SK-N-SH (cell line): ENCODE measurements around the gene ANKS6. TPM values are rescaled to one million over a fixed set of nuclear protein-coding genes. Genes with fewer than 3 reads are reported as not detected.

ENCODE experiments used
- CTCF ChIA-PET: fragments of 300-600, 350-600 bp; formaldehyde crosslinking; extraction: SDS; loops from one replicate; lab custom pipeline; 2021; lab: Yijun Ruan, JAX
- POLR2A ChIA-PET: fragments of 350-600 bp; sonication (Branson Sonifier 250); formaldehyde crosslinking; extraction: SDS; loops from one replicate; lab custom pipeline; 2020; ENCODE audit warnings: antibody characterized with exemption, inconsistent platforms; lab: Yijun Ruan, JAX
- DNase-seq: peaks from one replicate; pipeline ENCODE4 v3.0.0; 2012
- H2AFZ ChIP-seq: fragments of 200-600 bp; sonication (generic); 2 replicates; pipeline ENCODE4 v1.8.1; 2016; ENCODE audit warnings: antibody characterized with exemption, mild to moderate bottlenecking, low read depth
- H3F3A ChIP-seq: fragments of 200-600 bp; sonication (generic); replicated peaks from 2 replicates; pipeline ENCODE3; 2016; ENCODE audit warnings: antibody characterized with exemption, mild to moderate bottlenecking; ENCODE audit not compliant: insufficient read depth
- H3K27ac ChIP-seq, 2 experiments: fragments of 200-500 bp in 1 of 2; fragments of 200-600 bp in 1 of 2; sonication (Bioruptor generic) in 1 of 2; sonication (generic), shearing (Covaris generic) in 1 of 2; 2 replicates each; pipeline versions ENCODE4 v1.5.1 to v1.6.1; 2014 to 2016; ENCODE audit warnings: low read depth in 2 of 2, inconsistent platforms in 1 of 2, low read length in 1 of 2, mild to moderate bottlenecking in 1 of 2, mixed read lengths in 1 of 2
- H3K27me3 ChIP-seq: fragments of 200-600 bp; sonication (generic), shearing (Covaris generic); 2 replicates; pipeline ENCODE4 v1.6.1; 2016; ENCODE audit warnings: mixed run types; ENCODE audit not compliant: insufficient read depth
- H3K36me3 ChIP-seq, 2 experiments: fragments of 200-500 bp in 1 of 2; fragments of 200-600 bp in 1 of 2; sonication (Bioruptor generic) in 1 of 2; sonication (generic) in 1 of 2; replicated peaks in 1 of 2; 2 replicates each; pipeline versions ENCODE3 to v1.5.1; 2014 to 2016; ENCODE audit warnings: low read length in 1 of 2, mild to moderate bottlenecking in 1 of 2; ENCODE audit not compliant: insufficient read depth in 2 of 2, control insufficient read depth in 1 of 2
- H3K4me1 ChIP-seq, 2 experiments: fragments of 200-500 bp in 1 of 2; fragments of 200-600 bp in 1 of 2; sonication (Bioruptor generic) in 1 of 2; sonication (generic), shearing (Covaris generic) in 1 of 2; 2 replicates each; pipeline versions ENCODE4 v1.5.1 to v1.6.1; 2014 to 2016; ENCODE audit warnings: low read depth in 1 of 2, low read length in 1 of 2, mixed run types in 1 of 2; ENCODE audit not compliant: insufficient read depth in 2 of 2, control insufficient read depth in 1 of 2
- H3K4me2 ChIP-seq: fragments of 200-600 bp; sonication (generic), shearing (Covaris generic); 2 replicates; pipeline ENCODE4 v1.6.1; 2017; ENCODE audit warnings: mixed run types
- H3K4me3 ChIP-seq, 2 experiments: fragments of 200-500 bp in 1 of 2; fragments of 200-600 bp in 1 of 2; sonication (Bioruptor generic) in 1 of 2; sonication (generic), shearing (Covaris generic) in 1 of 2; 2 replicates each; pipeline versions ENCODE4 v1.5.1 to v1.8.1; 2014 to 2016; ENCODE audit warnings: low read depth in 2 of 2, inconsistent platforms in 1 of 2, low read length in 1 of 2, mild to moderate bottlenecking in 1 of 2, mixed read lengths in 1 of 2, moderate library complexity in 1 of 2
- H3K79me2 ChIP-seq: fragments of 200-600 bp; sonication (generic); 2 replicates; pipeline ENCODE4 v1.8.1; 2017; ENCODE audit warnings: mild to moderate bottlenecking; ENCODE audit not compliant: insufficient read depth
- H3K9ac ChIP-seq: fragments of 200-600 bp; sonication (generic); 2 replicates; pipeline ENCODE4 v1.6.1; 2017; ENCODE audit warnings: mixed run types
- H3K9me2 ChIP-seq: fragments of 200-600 bp; sonication (generic); 2 replicates; pipeline ENCODE4 v1.6.1; 2017; ENCODE audit warnings: mixed run types
- H3K9me3 ChIP-seq: fragments of 200-600 bp; sonication (generic); 2 replicates; pipeline ENCODE4 v1.6.1; 2017; ENCODE audit warnings: mixed run types, mild to moderate bottlenecking, moderate library complexity
- H4K20me1 ChIP-seq: fragments of 200-600 bp; sonication (generic); 2 replicates; pipeline ENCODE4 v1.6.1; 2017; ENCODE audit warnings: mild to moderate bottlenecking, mixed run types; ENCODE audit not compliant: insufficient read depth
- FOXM1 ChIP-seq: IDR thresholded peaks from 2 replicates; pipeline ENCODE4 v1.4.0; 2012; ENCODE audit warnings: low read depth, mild to moderate bottlenecking
- GABPA ChIP-seq: IDR thresholded peaks from 2 replicates; pipeline ENCODE4 v1.4.0; 2012; ENCODE audit warnings: low read depth, mild to moderate bottlenecking
- GATA2 ChIP-seq: sonication (generic); formaldehyde crosslinking; IDR thresholded peaks from 2 replicates; pipeline ENCODE4 v1.5.0; 2020; ENCODE audit warnings: mild to moderate bottlenecking, missing genetic modification reagents
- MEF2A ChIP-seq: IDR thresholded peaks from 2 replicates; pipeline ENCODE4 v1.4.0; 2012; ENCODE audit warnings: low read depth, borderline replicate concordance
- RAD21 ChIP-seq: IDR thresholded peaks from 2 replicates; pipeline ENCODE4 v1.6.1; 2012; ENCODE audit warnings: mild to moderate bottlenecking, low read length
- RCOR1 ChIP-seq: fragments of 150-350 bp; IDR thresholded peaks from 2 replicates; pipeline ENCODE4 v1.6.1; 2017; ENCODE audit warnings: antibody characterized with exemption, low read length
- WGBS: methylation state at CpG from one replicate; pipeline ENCODE4 v1.1.6; 2017; ENCODE audit warnings: low lambda C conversion rate; 5-methylcytosine and 5-hydroxymethylcytosine counted together
- polyA plus RNA-seq, 3 experiments: library from polyadenylated mRNA; depleted of rRNA; stranded (reverse); fragments of >200 nt; gene quantifications; 2 replicates each; pipeline ENCODE4 v1.2.3, GENCODE V29; 2012
- TF ChIP-seq, protein P1 (sequence below): IDR thresholded peaks from 2 replicates; pipeline ENCODE4 v1.6.1; 2012; ENCODE audit warnings: mild to moderate bottlenecking, low read depth, low read length, moderate library complexity
- TF ChIP-seq, protein P2 (sequence below): fragments of 200-600 bp; sonication (generic); IDR thresholded peaks from 2 replicates; pipeline ENCODE4 v1.6.1; 2017; ENCODE audit warnings: antibody characterized with exemption, mild to moderate bottlenecking, moderate library complexity
- TF ChIP-seq, protein P3 (sequence below): fragments of 150-350 bp; IDR thresholded peaks from 2 replicates; pipeline ENCODE4 v1.6.1; 2016; ENCODE audit warnings: mild to moderate bottlenecking, low read depth, low read length
- TF ChIP-seq, protein P4 (sequence below): IDR thresholded peaks from 2 replicates; pipeline ENCODE4 v1.4.0; 2012; ENCODE audit warnings: low read depth, borderline replicate concordance

Gene ANKS6
- polyA plus RNA-seq, 1 of the 3 experiments (the other 2 are of a cell fraction), result 29.3 TPM

DNA sequence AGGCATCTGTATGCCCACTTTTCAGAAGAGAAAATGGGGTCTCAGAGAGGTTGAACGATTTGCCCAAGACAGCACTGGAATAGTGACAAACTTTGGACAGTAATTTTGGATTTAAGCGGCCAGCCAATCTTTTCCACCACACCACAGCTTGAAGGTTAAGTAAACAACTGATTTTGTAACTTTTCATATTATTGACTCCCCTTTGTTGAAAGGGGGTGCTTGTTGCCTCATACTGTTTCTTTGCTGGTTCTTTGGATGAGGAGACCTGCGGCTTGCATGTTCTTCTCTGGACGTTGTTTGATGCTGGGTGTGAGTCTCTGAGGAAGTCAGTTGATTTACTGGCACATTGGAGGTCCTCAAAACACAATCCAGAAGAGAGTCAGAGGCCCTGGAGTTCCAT is 76.0 kb downstream of the ANKS6 start (continued):
- TF ChIP-seq, protein P1, sequence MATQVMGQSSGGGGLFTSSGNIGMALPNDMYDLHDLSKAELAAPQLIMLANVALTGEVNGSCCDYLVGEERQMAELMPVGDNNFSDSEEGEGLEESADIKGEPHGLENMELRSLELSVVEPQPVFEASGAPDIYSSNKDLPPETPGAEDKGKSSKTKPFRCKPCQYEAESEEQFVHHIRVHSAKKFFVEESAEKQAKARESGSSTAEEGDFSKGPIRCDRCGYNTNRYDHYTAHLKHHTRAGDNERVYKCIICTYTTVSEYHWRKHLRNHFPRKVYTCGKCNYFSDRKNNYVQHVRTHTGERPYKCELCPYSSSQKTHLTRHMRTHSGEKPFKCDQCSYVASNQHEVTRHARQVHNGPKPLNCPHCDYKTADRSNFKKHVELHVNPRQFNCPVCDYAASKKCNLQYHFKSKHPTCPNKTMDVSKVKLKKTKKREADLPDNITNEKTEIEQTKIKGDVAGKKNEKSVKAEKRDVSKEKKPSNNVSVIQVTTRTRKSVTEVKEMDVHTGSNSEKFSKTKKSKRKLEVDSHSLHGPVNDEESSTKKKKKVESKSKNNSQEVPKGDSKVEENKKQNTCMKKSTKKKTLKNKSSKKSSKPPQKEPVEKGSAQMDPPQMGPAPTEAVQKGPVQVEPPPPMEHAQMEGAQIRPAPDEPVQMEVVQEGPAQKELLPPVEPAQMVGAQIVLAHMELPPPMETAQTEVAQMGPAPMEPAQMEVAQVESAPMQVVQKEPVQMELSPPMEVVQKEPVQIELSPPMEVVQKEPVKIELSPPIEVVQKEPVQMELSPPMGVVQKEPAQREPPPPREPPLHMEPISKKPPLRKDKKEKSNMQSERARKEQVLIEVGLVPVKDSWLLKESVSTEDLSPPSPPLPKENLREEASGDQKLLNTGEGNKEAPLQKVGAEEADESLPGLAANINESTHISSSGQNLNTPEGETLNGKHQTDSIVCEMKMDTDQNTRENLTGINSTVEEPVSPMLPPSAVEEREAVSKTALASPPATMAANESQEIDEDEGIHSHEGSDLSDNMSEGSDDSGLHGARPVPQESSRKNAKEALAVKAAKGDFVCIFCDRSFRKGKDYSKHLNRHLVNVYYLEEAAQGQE, result no peak

DNA sequence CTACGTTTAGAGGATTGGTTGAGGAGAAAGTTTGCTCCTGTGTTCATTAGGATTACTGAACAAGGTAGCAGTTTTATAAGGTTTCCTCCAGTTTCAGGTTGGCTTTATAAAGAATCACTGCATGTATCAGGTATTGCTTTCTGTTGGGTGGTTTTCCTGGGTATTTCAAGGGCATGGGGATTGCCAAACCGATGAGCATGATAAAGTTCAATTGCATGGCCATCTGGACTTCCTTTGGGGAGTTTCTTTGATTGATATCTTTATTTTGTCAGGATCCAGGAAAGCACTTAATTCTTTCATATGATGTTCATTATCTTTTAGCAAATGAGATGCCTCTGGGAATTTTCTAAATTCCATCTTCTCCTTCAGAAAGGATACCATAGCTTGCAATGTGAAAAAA is 77.3 kb downstream of the ANKS6 start:
- CTCF ChIA-PET, result interaction anchor here (1.5 kb wide), 1 partner anchor 57 kb away, joined by 4 read pairs; no protein-coding TSS in a partner anchor
- TF ChIP-seq, protein P2, sequence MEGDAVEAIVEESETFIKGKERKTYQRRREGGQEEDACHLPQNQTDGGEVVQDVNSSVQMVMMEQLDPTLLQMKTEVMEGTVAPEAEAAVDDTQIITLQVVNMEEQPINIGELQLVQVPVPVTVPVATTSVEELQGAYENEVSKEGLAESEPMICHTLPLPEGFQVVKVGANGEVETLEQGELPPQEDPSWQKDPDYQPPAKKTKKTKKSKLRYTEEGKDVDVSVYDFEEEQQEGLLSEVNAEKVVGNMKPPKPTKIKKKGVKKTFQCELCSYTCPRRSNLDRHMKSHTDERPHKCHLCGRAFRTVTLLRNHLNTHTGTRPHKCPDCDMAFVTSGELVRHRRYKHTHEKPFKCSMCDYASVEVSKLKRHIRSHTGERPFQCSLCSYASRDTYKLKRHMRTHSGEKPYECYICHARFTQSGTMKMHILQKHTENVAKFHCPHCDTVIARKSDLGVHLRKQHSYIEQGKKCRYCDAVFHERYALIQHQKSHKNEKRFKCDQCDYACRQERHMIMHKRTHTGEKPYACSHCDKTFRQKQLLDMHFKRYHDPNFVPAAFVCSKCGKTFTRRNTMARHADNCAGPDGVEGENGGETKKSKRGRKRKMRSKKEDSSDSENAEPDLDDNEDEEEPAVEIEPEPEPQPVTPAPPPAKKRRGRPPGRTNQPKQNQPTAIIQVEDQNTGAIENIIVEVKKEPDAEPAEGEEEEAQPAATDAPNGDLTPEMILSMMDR, result no peak
- TF ChIP-seq GATA2, result peak; percentile 26
- TF ChIP-seq RAD21, result no peak
- TF ChIP-seq MEF2A, result no peak
- no peak for TF ChIP-seq FOXM1
- peak; percentile 38; the same call in 1 of the 2 replicates for TF ChIP-seq RCOR1
- Histone ChIP-seq H3K9me2 (no peaks in the 10 kb centered on the region), H3K27me3 (peaks cover 21% of the 10 kb centered on the region; the same call in 1 of the 2 replicates), H3K4me2 (no peak overlapping the region), H3K4me1 (no peaks in the 10 kb centered on the region), H3K79me2 (no peaks in the 10 kb centered on the region), H3K36me3 (no peaks in the 10 kb centered on the region), H3K27ac (no peak overlapping the region), H3F3A (no peaks in the 10 kb centered on the region), H3K4me3 (no peak overlapping the region), H2AFZ (no peak overlapping the region), H3K9me3 (no peaks in the 10 kb centered on the region), H3K9ac (no peak overlapping the region), H4K20me1 (no peaks in the 10 kb centered on the region)
- POLR2A ChIA-PET, result no interaction called here
- WGBS, result 0% methylated on average over 2 of the region's 2 CpGs
- DNase-seq, result peak; percentile 41

DNA sequence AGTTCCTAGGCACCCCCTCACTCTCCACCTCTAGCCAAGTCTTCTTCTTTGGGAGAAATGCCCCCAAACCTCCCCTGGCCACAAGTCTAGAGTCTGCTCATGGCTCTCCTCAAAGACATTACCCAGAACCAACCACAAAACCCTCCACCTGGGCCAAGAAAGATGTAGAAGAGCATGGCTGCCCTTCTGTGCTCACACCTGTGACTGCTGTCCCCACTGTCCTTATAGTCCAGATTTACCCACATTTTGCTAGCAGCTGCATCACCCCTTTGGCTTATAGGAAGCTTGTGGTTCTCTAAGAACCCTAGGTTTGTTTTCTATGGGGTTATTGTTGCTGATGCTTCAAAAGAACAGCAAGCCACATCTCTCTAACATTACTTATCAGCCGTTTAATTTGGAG is 81.5 kb downstream of the ANKS6 start:
- POLR2A ChIA-PET, result no interaction called here
- 0% methylated on average over 1 of the region's 1 CpG for WGBS
- CTCF ChIA-PET, result interaction anchor here (1.1 to 1.2 kb wide), 2 partner anchors 82 to 399 kb away, joined by 3 read pairs; no protein-coding TSS in a partner anchor
- Histone ChIP-seq H3K9me3 (no peaks in the 10 kb centered on the region), H3K36me3 (no peaks in the 10 kb centered on the region), H3K4me1 (no peaks in the 10 kb centered on the region), H3K27ac (no peak overlapping the region), H3K27me3 (peaks cover 27% of the 10 kb centered on the region), H2AFZ (no peak overlapping the region), H4K20me1 (no peaks in the 10 kb centered on the region), H3K4me2 (no peak overlapping the region), H3K79me2 (no peaks in the 10 kb centered on the region), H3K9ac (no peak overlapping the region), H3K4me3 (no peak overlapping the region), H3K9me2 (no peaks in the 10 kb centered on the region), H3F3A (no peaks in the 10 kb centered on the region)
- no peak for DNase-seq
- TF ChIP-seq FOXM1, result no peak
- TF ChIP-seq, protein P1, result no peak
- TF ChIP-seq, protein P3, sequence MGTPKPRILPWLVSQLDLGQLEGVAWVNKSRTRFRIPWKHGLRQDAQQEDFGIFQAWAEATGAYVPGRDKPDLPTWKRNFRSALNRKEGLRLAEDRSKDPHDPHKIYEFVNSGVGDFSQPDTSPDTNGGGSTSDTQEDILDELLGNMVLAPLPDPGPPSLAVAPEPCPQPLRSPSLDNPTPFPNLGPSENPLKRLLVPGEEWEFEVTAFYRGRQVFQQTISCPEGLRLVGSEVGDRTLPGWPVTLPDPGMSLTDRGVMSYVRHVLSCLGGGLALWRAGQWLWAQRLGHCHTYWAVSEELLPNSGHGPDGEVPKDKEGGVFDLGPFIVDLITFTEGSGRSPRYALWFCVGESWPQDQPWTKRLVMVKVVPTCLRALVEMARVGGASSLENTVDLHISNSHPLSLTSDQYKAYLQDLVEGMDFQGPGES, result no peak
- TF ChIP-seq, protein P2, result no peak
- TF ChIP-seq GABPA, result no peak
- TF ChIP-seq, protein P4, sequence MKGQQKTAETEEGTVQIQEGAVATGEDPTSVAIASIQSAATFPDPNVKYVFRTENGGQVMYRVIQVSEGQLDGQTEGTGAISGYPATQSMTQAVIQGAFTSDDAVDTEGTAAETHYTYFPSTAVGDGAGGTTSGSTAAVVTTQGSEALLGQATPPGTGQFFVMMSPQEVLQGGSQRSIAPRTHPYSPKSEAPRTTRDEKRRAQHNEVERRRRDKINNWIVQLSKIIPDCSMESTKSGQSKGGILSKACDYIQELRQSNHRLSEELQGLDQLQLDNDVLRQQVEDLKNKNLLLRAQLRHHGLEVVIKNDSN, result no peak
